Rectal smooth muscle tissue (tissue), 1 donor: ENCODE data around the gene ADGRL3.

Source experiments
- H3K27ac ChIP-seq: one replicate; pipeline ENCODE4 v1.7.0; 2013; ENCODE audit warnings: low read depth, low read length, inconsistent platforms
- H3K27me3 ChIP-seq: one replicate; pipeline ENCODE4 v1.7.0; 2013; ENCODE audit warnings: low read length; ENCODE audit not compliant: control insufficient read depth, insufficient read depth
- H3K36me3 ChIP-seq: one replicate; pipeline ENCODE4 v1.7.0; 2013; ENCODE audit warnings: low read length; ENCODE audit not compliant: control insufficient read depth, insufficient read depth
- H3K4me1 ChIP-seq: one replicate; pipeline ENCODE4 v1.7.0; 2013; ENCODE audit warnings: low read length; ENCODE audit not compliant: control insufficient read depth, insufficient read depth
- H3K4me3 ChIP-seq: one replicate; pipeline ENCODE4 v1.7.0; 2013; ENCODE audit warnings: low read length
- H3K9ac ChIP-seq: one replicate; pipeline ENCODE4 v1.7.0; 2013; ENCODE audit warnings: low read length

Gene ADGRL3

DNA sequence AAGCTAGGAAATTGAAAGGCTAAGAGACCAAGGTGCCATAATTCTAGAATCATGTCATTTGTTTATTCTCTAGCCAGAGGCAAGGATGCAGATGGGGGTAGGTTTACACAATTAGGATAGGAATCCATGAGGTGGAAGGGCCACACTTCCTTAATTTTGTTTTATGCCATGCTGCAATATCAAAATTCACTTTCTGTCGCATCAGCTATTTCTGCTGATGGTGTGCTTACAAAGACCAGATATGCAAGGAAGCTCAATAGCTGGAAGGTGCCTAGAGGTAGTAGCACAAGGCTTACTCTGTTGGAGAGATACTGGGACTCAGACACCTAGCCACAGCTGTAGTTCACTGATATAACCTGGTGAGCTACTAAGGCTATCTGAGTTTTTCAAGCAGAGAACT is 328.5 kb downstream of the ADGRL3 start:
- H3K4me3 ChIP-seq, result no peak overlapping the region
- H3K4me1 ChIP-seq, result no peaks in the 10 kb centered on the region
- no peaks in the 10 kb centered on the region for H3K27me3 ChIP-seq
- no peak overlapping the region for H3K9ac ChIP-seq
- no peak overlapping the region for H3K27ac ChIP-seq
- H3K36me3 ChIP-seq, result no peaks in the 10 kb centered on the region

DNA sequence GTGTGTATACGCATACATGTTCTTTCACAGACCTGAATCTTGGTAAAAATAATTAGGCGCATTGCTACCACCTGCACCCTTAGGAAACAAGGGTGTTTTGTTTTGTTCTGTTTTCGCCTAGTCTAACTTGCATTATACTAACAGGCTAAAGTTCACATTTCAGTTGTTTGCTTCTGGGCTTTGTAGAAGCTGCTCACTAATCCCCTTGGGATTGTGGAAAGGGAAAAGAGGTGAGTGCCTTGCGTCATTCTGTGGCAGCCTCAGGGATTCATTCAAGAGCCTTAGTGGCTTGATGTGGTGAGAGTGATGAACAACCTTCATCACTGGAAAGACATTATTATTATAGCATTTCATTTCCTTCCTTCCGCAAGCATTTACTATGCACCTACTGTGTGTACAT is 331.1 kb downstream of the ADGRL3 start:
- Histone ChIP-seq H3K27ac (no peak overlapping the region), H3K4me3 (no peak overlapping the region), H3K4me1 (no peaks in the 10 kb centered on the region), H3K27me3 (no peaks in the 10 kb centered on the region), H3K9ac (no peak overlapping the region), H3K36me3 (no peaks in the 10 kb centered on the region)

DNA sequence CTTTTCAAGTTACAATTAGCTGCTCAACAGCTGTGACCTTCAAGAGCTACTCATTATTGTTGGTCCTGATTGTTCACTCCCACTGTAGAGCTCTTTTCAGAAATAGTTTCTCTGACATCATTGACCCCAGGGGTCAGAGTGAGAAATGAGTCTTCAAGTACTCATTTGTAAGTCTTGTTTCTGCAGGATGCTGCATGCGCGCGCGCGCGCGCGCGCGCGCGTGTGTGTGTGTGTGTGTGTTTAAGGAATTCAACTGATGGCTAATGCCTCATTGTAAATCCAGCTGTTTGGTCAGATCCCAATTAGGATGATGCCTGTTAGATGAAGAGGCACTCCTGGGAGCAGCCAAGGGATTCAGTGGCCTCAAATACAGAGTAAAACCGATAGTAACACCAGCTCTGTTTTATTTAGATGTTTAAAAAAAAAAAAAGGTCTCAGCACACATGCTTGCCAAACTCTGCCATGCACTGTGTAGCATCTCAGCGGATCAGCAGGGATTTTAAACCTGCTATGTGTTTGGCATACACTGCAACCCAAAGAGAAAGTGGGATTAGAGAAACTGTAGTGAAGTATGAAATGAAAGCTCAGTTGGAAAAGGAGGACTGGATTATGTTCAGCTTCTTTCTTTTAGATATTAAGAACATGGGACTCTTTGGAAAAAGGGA is 332.3 kb downstream of the ADGRL3 start:
- Histone ChIP-seq H3K36me3 (no peaks in the 10 kb centered on the region), H3K4me1 (no peaks in the 10 kb centered on the region), H3K27me3 (no peaks in the 10 kb centered on the region), H3K4me3 (no peak overlapping the region), H3K9ac (no peak overlapping the region), H3K27ac (no peak overlapping the region)

DNA sequence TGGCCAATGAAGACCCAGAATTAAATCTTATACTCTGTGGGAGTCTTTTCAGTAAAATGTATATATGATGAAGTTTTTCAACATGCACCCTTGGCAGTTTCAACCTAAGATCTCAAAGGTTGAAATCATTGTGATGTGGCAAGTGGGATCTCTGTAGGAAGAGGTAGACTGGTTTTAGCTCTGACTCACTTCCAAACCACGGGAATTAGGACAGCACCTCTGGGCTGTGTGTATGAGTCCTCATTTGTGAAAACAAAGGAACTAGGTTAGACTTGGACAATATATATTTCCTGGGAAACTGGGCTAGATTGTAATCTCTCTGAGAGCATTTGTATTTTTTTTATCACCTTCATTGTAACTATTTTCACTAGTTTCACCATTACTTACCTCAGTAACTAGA is 333.0 kb downstream of the ADGRL3 start:
- Histone ChIP-seq H3K4me3 (no peak overlapping the region), H3K4me1 (no peaks in the 10 kb centered on the region), H3K36me3 (no peaks in the 10 kb centered on the region), H3K9ac (no peak overlapping the region), H3K27me3 (no peaks in the 10 kb centered on the region), H3K27ac (no peak overlapping the region)

DNA sequence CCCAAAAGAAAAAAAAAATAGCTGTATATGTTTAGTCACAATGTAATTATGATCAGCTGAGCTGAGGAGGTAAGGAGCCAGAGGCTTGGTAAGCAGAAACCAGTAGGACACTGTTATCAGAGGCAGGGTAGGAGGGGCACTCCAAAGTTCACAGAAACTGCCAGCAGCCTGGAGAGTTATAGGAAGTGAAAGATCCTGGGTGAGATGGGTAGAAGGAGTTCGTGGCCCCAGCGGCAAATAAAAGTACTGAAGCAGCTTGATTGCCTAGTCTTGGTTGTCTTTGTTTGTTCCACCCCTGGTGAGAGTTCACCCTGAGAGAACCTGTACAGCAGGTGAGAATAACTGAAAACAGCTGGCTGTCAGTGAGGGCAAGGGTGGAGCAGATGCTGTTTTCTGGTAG is 340.8 kb downstream of the ADGRL3 start:
- H3K27me3 ChIP-seq, result no peaks in the 10 kb centered on the region
- H3K9ac ChIP-seq, result no peak overlapping the region

DNA sequence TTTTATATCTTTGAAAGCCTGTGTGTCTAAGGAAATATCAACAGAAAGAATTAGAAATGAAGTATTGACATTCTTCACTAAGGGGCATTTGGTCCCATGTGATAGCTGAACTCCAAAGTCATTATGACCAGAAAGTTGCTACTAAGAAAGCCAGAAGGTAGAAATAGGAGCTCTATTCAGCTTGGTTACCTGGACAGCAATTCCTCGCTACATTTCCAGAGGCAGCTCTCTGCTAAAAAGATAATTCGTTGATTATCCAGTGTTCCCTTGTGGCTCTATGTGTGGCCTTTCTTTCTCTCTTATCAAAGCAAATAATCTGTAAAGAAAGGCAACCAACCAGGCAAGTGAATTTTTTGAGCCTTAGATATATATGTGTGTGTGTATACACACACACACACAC is 341.3 kb downstream of the ADGRL3 start:
- no peaks in the 10 kb centered on the region for H3K36me3 ChIP-seq
- H3K27ac ChIP-seq, result no peak overlapping the region
- H3K4me1 ChIP-seq, result no peaks in the 10 kb centered on the region
- H3K4me3 ChIP-seq, result no peak overlapping the region
- H3K27me3 ChIP-seq, result no peaks in the 10 kb centered on the region
- no peak overlapping the region for H3K9ac ChIP-seq

More for the DNA sequence above, 340.8 kb downstream of the ADGRL3 start:
- Histone ChIP-seq H3K36me3 (no peaks in the 10 kb centered on the region), H3K4me3 (no peak overlapping the region), H3K4me1 (no peaks in the 10 kb centered on the region), H3K27ac (no peak overlapping the region)

DNA sequence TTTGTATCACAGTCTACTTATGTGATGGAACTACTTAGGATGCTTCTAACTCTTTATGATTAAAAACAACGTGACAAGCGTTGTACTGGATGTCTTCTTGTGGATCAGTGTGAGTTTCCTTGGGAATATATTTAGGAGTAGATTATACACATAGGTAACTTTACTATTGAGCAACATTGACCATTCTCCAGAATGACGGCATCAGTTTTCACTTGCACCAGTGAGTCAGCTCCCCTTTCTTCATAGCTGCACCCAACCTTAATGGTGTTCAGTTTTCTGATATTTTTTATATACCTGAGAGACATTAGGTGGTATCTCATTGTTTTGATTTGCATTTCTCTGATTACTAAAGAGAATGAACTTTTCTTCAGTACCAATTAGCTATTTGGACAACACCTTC is 343.9 kb downstream of the ADGRL3 start:
- no peak overlapping the region for H3K27ac ChIP-seq
- H3K4me1 ChIP-seq, result no peaks in the 10 kb centered on the region
- H3K36me3 ChIP-seq, result no peaks in the 10 kb centered on the region
- H3K4me3 ChIP-seq, result no peak overlapping the region
- no peaks in the 10 kb centered on the region for H3K27me3 ChIP-seq
- no peak overlapping the region for H3K9ac ChIP-seq

DNA sequence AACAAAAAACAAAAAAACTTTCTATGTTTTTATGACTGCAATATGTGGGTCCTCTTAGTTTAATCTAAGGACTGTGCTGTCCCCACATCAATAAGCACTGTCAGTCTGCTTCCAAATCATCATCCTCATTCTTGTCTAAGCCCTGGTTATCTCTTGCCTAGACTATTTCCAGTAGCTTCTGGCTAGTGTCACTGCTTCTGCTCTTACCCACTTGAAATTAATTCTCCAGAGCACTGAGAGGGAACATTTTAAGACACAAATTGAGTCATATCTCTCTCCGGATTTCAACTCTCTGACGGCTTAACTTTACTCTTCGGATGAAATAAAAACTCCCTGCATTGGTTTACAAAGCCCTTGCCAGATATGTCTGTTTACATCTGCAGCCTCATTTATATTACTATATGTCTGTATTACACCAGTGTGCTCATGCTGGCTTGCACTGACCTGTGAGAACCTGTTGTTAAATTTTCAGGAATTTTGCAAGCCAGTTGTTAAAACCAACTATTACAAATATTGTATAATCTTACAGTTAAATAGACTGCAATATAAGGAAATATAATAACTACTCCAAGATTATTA is 345.9 kb downstream of the ADGRL3 start:
- Histone ChIP-seq H3K4me1 (no peaks in the 10 kb centered on the region), H3K4me3 (no peak overlapping the region), H3K9ac (no peak overlapping the region), H3K36me3 (no peaks in the 10 kb centered on the region), H3K27ac (no peak overlapping the region), H3K27me3 (no peaks in the 10 kb centered on the region)

DNA sequence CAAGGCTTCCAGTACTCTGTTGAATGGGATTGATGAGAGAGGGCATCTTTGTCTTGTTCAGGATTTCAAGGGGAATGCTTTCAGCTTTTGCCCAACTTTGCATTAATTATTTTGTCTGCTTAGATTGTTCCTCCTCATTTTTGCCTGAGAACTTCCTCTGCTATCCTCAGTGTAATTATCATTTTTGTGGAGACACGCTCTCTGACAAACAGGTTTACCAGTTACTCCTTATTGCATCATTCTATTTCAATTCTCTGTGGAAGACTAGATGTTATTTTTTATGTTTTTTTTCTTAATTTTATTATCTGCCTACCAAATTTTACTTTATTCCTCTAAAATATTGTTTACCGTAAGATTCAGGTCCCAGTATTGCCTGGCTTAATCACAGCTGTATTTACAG is 349.2 kb downstream of the ADGRL3 start:
- H3K4me1 ChIP-seq, result no peaks in the 10 kb centered on the region
- H3K36me3 ChIP-seq, result no peaks in the 10 kb centered on the region
- no peak overlapping the region for H3K4me3 ChIP-seq
- no peaks in the 10 kb centered on the region for H3K27me3 ChIP-seq
- H3K9ac ChIP-seq, result no peak overlapping the region
- H3K27ac ChIP-seq, result no peak overlapping the region

DNA sequence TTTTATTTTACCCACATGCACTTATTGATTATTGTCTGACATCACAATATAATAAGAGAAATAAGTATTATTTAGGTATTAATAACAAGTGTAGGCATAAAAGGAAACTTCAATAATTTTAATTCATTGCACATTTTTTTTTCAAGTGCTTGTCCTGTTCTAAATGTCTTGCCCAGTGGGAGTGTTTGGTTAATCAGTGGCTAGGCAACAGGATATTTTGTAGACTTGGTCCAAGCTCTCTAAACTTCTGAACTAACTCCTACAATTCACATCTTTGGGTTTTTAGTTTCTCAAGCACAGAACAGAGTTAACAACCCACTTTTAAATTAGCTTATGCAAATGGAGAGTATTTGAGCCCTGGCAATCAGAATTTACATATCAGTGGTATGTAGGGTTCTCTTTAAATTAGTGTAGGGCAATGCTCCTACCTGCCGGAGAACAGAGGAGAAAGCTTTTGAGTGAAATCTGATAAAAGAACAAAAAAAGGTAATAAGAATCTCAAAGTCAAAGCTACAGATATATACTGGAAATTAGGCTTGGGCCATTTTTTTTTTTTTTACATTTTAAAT is 353.5 kb downstream of the ADGRL3 start:
- Histone ChIP-seq H3K9ac (no peak overlapping the region), H3K4me1 (no peaks in the 10 kb centered on the region), H3K4me3 (no peak overlapping the region), H3K36me3 (no peaks in the 10 kb centered on the region), H3K27ac (no peak overlapping the region), H3K27me3 (no peaks in the 10 kb centered on the region)

DNA sequence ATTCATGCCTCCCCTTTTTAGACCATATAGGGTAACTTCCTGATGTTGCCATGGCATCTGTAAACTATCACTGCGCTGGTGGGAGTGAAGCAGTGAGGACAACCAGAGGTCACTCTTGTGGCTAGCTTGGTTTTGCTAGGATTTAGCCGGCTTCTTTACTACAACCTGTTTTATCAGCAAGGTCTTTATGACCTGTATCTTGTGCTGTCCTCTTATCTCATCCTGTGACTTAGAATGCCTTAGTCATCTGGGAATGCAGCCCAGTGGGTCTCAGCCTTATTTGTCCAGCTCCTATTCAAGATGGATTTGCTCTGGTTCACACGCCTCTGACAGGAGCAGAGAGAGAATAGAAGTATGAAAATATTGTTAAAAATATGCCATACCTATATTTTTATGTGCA is 355.7 kb downstream of the ADGRL3 start:
- Histone ChIP-seq H3K36me3 (no peaks in the 10 kb centered on the region), H3K27me3 (no peaks in the 10 kb centered on the region), H3K27ac (no peak overlapping the region), H3K9ac (no peak overlapping the region), H3K4me1 (no peaks in the 10 kb centered on the region), H3K4me3 (no peak overlapping the region)

DNA sequence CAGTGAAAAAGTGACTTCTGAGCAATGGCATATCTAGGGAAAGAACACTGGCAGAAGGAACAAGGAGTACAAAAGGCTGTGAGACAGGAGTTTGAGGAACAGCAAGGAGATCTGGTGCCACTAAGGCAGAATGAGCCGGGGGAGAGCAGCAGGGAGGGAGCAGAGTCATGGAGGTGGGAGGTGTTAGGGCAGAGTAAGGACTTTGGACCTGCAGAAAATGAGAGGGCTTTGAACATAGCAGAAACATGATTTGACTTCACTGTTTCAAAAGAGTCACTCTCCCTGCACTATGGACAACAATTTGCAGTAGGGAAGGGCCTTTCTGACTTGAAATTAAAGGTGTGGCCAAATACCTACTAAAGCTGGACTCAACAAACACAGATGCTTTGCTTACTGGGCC is 356.2 kb downstream of the ADGRL3 start:
- Histone ChIP-seq H3K4me1 (no peaks in the 10 kb centered on the region), H3K9ac (no peak overlapping the region), H3K27ac (no peak overlapping the region), H3K36me3 (no peaks in the 10 kb centered on the region), H3K4me3 (no peak overlapping the region), H3K27me3 (no peaks in the 10 kb centered on the region)

DNA sequence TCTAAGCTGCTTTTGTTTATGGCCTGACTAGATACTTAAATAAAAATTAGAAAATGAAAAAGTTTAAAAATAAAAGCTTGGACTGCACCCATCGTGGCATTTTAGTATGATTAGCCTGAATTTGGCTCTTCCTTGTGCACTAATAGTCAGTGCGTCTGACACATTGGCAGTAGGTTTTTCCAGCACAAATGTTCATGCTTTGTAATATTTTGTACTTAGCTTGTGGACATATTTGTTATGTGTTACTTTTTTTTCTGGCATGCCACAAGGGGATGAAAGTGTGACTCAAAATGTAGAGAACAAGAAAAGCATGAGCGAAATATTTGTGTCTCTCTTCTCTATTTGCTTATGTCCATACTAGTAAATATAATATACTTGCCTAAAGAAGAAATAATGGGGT is 359.3 kb downstream of the ADGRL3 start:
- no peaks in the 10 kb centered on the region for H3K36me3 ChIP-seq
- no peak overlapping the region for H3K4me3 ChIP-seq
- H3K27me3 ChIP-seq, result no peaks in the 10 kb centered on the region
- H3K9ac ChIP-seq, result no peak overlapping the region
- H3K4me1 ChIP-seq, result no peaks in the 10 kb centered on the region
- H3K27ac ChIP-seq, result no peak overlapping the region
